Endodermal cell (in vitro differentiated cells): ENCODE results near the gene MCTP1. TPM values are rescaled to one million over a fixed set of nuclear protein-coding genes. Genes with fewer than 3 reads are reported as not detected.

Experiments used
- DNase-seq: peaks from one replicate; pipeline ENCODE4 v3.0.0-alpha.2; 2017
- H3K27ac ChIP-seq: 2 replicates; pipeline ENCODE4 v1.5.1; 2013; ENCODE audit warnings: mild to moderate bottlenecking, low read depth, low read length, moderate library complexity
- H3K27me3 ChIP-seq: 2 replicates; pipeline ENCODE4 v1.6.1; 2013; ENCODE audit warnings: mild to moderate bottlenecking, low read length, moderate library complexity; ENCODE audit not compliant: insufficient read depth, control insufficient read depth, poor library complexity, severe bottlenecking
- H3K36me3 ChIP-seq: 2 replicates; pipeline ENCODE4 v1.7.0; 2013; ENCODE audit warnings: mild to moderate bottlenecking, low read length, moderate library complexity; ENCODE audit not compliant: control insufficient read depth, insufficient read depth
- H3K4me1 ChIP-seq: one replicate; pipeline ENCODE4 v1.7.0; 2013; ENCODE audit warnings: low read length; ENCODE audit not compliant: control insufficient read depth, insufficient read depth
- H3K4me3 ChIP-seq: 2 replicates; pipeline ENCODE4 v1.5.1; 2013; ENCODE audit warnings: mild to moderate bottlenecking, low read length, moderate library complexity
- H3K9ac ChIP-seq: 2 replicates; pipeline ENCODE4 v1.6.1; 2013; ENCODE audit warnings: mild to moderate bottlenecking, low read length, moderate library complexity; ENCODE audit not compliant: poor library complexity, severe bottlenecking; ENCODE audit errors: extremely low read depth
- H3K9me3 ChIP-seq: 2 replicates; pipeline ENCODE4 v1.6.1; 2013; ENCODE audit warnings: mild to moderate bottlenecking, low read length, moderate library complexity; ENCODE audit not compliant: control insufficient read depth
- H3K27ac Mint-ChIP-seq: 2 replicates; pipeline ENCODE4 v1.8.0; 2020; ENCODE audit warnings: mixed read lengths
- H3K27me3 Mint-ChIP-seq: 2 replicates; pipeline ENCODE4 v1.8.0; 2021; ENCODE audit warnings: mild to moderate bottlenecking, mixed read lengths; ENCODE audit not compliant: insufficient read depth
- H3K36me3 Mint-ChIP-seq: 2 replicates; pipeline ENCODE4 v1.8.0; 2020; ENCODE audit warnings: low read depth, mixed read lengths
- H3K4me1 Mint-ChIP-seq: 2 replicates; pipeline ENCODE4 v1.8.0; 2020; ENCODE audit warnings: mixed read lengths
- H3K4me3 Mint-ChIP-seq: 2 replicates; pipeline ENCODE4 v1.8.0; 2020; ENCODE audit warnings: mild to moderate bottlenecking, moderate library complexity, mixed read lengths
- H3K9me3 Mint-ChIP-seq: 2 replicates; pipeline ENCODE4 v1.8.0; 2020; ENCODE audit warnings: mild to moderate bottlenecking, mixed read lengths
- WGBS, 2 experiments: methylation state at CpG; one replicate each; pipeline versions ENCODE4 v1.1.5 to v1.1.7; 2013; ENCODE audit warnings: missing lambda C conversion rate in 2 of 2, mixed read lengths in 1 of 2; ENCODE audit not compliant: insufficient coverage in 1 of 2, insufficient read length in 1 of 2; 5-methylcytosine and 5-hydroxymethylcytosine counted together
- total RNA-seq, 2 donors: library from RNA; stranded (reverse); fragmentation: NEBNext Ultra II Directional in 1 of 2; extraction: Animal tissue kit (Norgen Biotek cat#: 25700) in 1 of 2; gene quantifications; 2 replicates in 1 of 2; 3 replicates in 1 of 2; pipeline ENCODE4 v1.2.1, GENCODE V29; 2021
- TF ChIP-seq, protein P1 (sequence below): fragments of 200-600 bp; sonication (generic); conservative IDR thresholded peaks from 2 replicates; pipeline ENCODE4 v1.5.0; 2021; ENCODE audit warnings: antibody characterized with exemption, mild to moderate bottlenecking

MCTP1 gene
- total RNA-seq, 2 donors from 2014 or later: 0.71 to 3.7 TPM

GRCh38 chr5:94807985-94808384 lies 476.9 kb downstream of the MCTP1 start:
- Histone ChIP-seq H3K27me3 (no peaks in the 10 kb centered on the region), H3K36me3 (no peaks in the 10 kb centered on the region), H3K4me1 (no peaks in the 10 kb centered on the region), H3K4me3 (no peak overlapping the region), H3K27ac (no peak overlapping the region), H3K9me3 (no peaks in the 10 kb centered on the region), H3K9ac (no peak overlapping the region)
- 95% methylated on average over 1 of the region's 1 CpG; no CpG with 5 or more reads in 1 of the 2 experiments for WGBS, 2 experiments
- no peaks in the 10 kb centered on the region for H3K4me1 Mint-ChIP-seq
- H3K4me3 Mint-ChIP-seq: no peak overlapping the region
- TF ChIP-seq, protein P1, sequence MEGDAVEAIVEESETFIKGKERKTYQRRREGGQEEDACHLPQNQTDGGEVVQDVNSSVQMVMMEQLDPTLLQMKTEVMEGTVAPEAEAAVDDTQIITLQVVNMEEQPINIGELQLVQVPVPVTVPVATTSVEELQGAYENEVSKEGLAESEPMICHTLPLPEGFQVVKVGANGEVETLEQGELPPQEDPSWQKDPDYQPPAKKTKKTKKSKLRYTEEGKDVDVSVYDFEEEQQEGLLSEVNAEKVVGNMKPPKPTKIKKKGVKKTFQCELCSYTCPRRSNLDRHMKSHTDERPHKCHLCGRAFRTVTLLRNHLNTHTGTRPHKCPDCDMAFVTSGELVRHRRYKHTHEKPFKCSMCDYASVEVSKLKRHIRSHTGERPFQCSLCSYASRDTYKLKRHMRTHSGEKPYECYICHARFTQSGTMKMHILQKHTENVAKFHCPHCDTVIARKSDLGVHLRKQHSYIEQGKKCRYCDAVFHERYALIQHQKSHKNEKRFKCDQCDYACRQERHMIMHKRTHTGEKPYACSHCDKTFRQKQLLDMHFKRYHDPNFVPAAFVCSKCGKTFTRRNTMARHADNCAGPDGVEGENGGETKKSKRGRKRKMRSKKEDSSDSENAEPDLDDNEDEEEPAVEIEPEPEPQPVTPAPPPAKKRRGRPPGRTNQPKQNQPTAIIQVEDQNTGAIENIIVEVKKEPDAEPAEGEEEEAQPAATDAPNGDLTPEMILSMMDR: no peak
- H3K36me3 Mint-ChIP-seq: no peaks in the 10 kb centered on the region
- H3K27ac Mint-ChIP-seq: no peak overlapping the region
- no peaks in the 10 kb centered on the region for H3K27me3 Mint-ChIP-seq
- H3K9me3 Mint-ChIP-seq: no peaks in the 10 kb centered on the region
- DNase-seq: no peak

GRCh38 chr5:94802450-94802849 lies 482.4 kb downstream of the MCTP1 start:
- no peak for DNase-seq
- Mint-ChIP-seq H3K4me3 (no peak overlapping the region), H3K9me3 (no peaks in the 10 kb centered on the region), H3K27me3 (no peaks in the 10 kb centered on the region), H3K36me3 (no peaks in the 10 kb centered on the region), H3K27ac (no peak overlapping the region), H3K4me1 (peaks cover 5% of the 10 kb centered on the region)
- no peak overlapping the region for H3K27ac ChIP-seq
- H3K9ac ChIP-seq: no peak overlapping the region
- H3K36me3 ChIP-seq: no peaks in the 10 kb centered on the region
- TF ChIP-seq, protein P1: no peak
- H3K9me3 ChIP-seq: no peaks in the 10 kb centered on the region
- no peaks in the 10 kb centered on the region for H3K27me3 ChIP-seq
- no peak overlapping the region for H3K4me3 ChIP-seq
- H3K4me1 ChIP-seq: peaks cover 9% of the 10 kb centered on the region
- 84% methylated on average over 2 of the region's 2 CpGs; no CpG with 5 or more reads in 1 of the 2 experiments for WGBS, 2 experiments

- Histone ChIP-seq H3K36me3 (no peaks in the 10 kb centered on the region), H3K9me3 (no peaks in the 10 kb centered on the region), H3K4me3 (no peak overlapping the region), H3K9ac (no peak overlapping the region), H3K27me3 (no peaks in the 10 kb centered on the region), H3K4me1 (peaks cover 9% of the 10 kb centered on the region), H3K27ac (no peak overlapping the region)
- Mint-ChIP-seq H3K27me3 (no peaks in the 10 kb centered on the region), H3K9me3 (no peaks in the 10 kb centered on the region), H3K27ac (no peak overlapping the region), H3K4me3 (no peak overlapping the region), H3K4me1 (peaks cover 5% of the 10 kb centered on the region), H3K36me3 (no peaks in the 10 kb centered on the region)
- WGBS, 2 experiments: 90 to 91% methylated on average over 2 to 3 of the region's 3 CpGs
- TF ChIP-seq, protein P1: no peak
- DNase-seq: no peak
Measured at GRCh38 chr5:94796586-94796985, 488.3 kb downstream of the MCTP1 start.
